DND-41 (cell line): Measurements from ENCODE around the gene RCBTB2.
A peak's percentile ranks its signal among the peaks of the same experiment; 100 is the strongest.

ENCODE experiments used
- ATAC-seq: fragments of 200-7000 bp; cut with Tn5 transposase; 3 replicates; pipeline ENCODE4 v1.9.1; 2021; ENCODE audit warnings: low read depth; ENCODE audit not compliant: insufficient read depth
- DNase-seq: peaks from one replicate; pipeline ENCODE4 v3.0.0-alpha.2; 2020
- H2AFZ ChIP-seq: 2 replicates; pipeline ENCODE4 v1.6.0; 2012; ENCODE audit warnings: low read depth, low read length
- H3K27ac ChIP-seq: 2 replicates; pipeline ENCODE4 v1.5.1; 2012; ENCODE audit warnings: low read length, inconsistent platforms
- H3K27me3 ChIP-seq: fragments of 200-600 bp; sonication (generic); 2 replicates; pipeline ENCODE4 v1.6.0; 2012; ENCODE audit warnings: low read length, mild to moderate bottlenecking, inconsistent platforms; ENCODE audit not compliant: insufficient read depth, poor library complexity
- H3K36me3 ChIP-seq: 2 replicates; pipeline ENCODE4 v1.5.1; 2012; ENCODE audit warnings: low read length, inconsistent platforms; ENCODE audit not compliant: insufficient read depth
- H3K4me1 ChIP-seq: 2 replicates; pipeline ENCODE4 v1.5.1; 2012; ENCODE audit warnings: mild to moderate bottlenecking, low read length; ENCODE audit not compliant: insufficient read depth
- H3K4me2 ChIP-seq: 2 replicates; pipeline ENCODE4 v1.6.0; 2012; ENCODE audit warnings: mild to moderate bottlenecking, moderate library complexity, low read length, inconsistent platforms; ENCODE audit not compliant: insufficient read depth
- H3K4me3 ChIP-seq, 2 experiments: fragments of 200-600 bp in 1 of 2; shearing (Covaris generic) in 1 of 2; 2 replicates each; pipeline ENCODE4 v1.5.1; 2012 to 2016; ENCODE audit warnings: inconsistent platforms in 2 of 2, low read length in 2 of 2, mild to moderate bottlenecking in 2 of 2, low read depth in 1 of 2, moderate library complexity in 1 of 2
- H3K79me2 ChIP-seq: 2 replicates; pipeline ENCODE4 v1.6.0; 2012; ENCODE audit warnings: low read length, inconsistent platforms; ENCODE audit not compliant: insufficient read depth
- H3K9ac ChIP-seq: 2 replicates; pipeline ENCODE4 v1.6.0; 2012; ENCODE audit warnings: low read depth, mild to moderate bottlenecking, inconsistent platforms, low read length, moderate library complexity
- H3K9me3 ChIP-seq: 2 replicates; pipeline ENCODE4 v1.5.1; 2012; ENCODE audit warnings: low read length, moderate library complexity, mild to moderate bottlenecking, inconsistent platforms; ENCODE audit not compliant: insufficient read depth, severe bottlenecking
- H4K20me1 ChIP-seq: 2 replicates; pipeline ENCODE4 v1.6.0; 2012; ENCODE audit warnings: low read length; ENCODE audit not compliant: insufficient read depth
- CTCF ChIP-seq: IDR thresholded peaks from 2 replicates; pipeline ENCODE4 v1.5.1; 2012; ENCODE audit warnings: borderline replicate concordance, low read length, moderate library complexity, mild to moderate bottlenecking; ENCODE audit not compliant: poor library complexity, severe bottlenecking; ENCODE audit errors: extremely low read depth
- EZH2 ChIP-seq: IDR thresholded peaks from 3 replicates; pipeline ENCODE4 v1.6.1; 2012; ENCODE audit warnings: borderline replicate concordance, low read depth, mild to moderate bottlenecking, moderate library complexity, low read length, inconsistent platforms; ENCODE audit not compliant: severe bottlenecking

RCBTB2 gene

GRCh38 chr13:48496271-48497161, 36.4 kb downstream of the RCBTB2 start:
- TF ChIP-seq CTCF, result no peak
- no peak for TF ChIP-seq EZH2
- DNase-seq, result peak; percentile 83
- peak overlapping the region; percentile 71 for H3K27ac ChIP-seq
- H3K9me3 ChIP-seq, result no peaks in the 10 kb centered on the region
- no peaks in the 10 kb centered on the region for H3K27me3 ChIP-seq
- no peaks in the 10 kb centered on the region for H4K20me1 ChIP-seq
- peak overlapping the region in 1 of 2 experiments; percentile 47; a peak in 2 of 4 replicates for H3K4me3 ChIP-seq
- H3K4me2 ChIP-seq, result peak overlapping the region; percentile 71
- H3K79me2 ChIP-seq, result peaks cover 20% of the 10 kb centered on the region
- H3K9ac ChIP-seq, result peak overlapping the region; percentile 65
- H2AFZ ChIP-seq, result peak overlapping the region; percentile 61
- no peaks in the 10 kb centered on the region for H3K36me3 ChIP-seq
- peak; percentile 63 for ATAC-seq
- peaks cover 80% of the 10 kb centered on the region for H3K4me1 ChIP-seq

GRCh38 chr13:48494874-48495273, 38.0 kb downstream of the RCBTB2 start:
- no peak for TF ChIP-seq CTCF
- TF ChIP-seq EZH2, result no peak
- peak overlapping the region; percentile 65; the same call in 1 of the 2 replicates for H3K9ac ChIP-seq
- no peak for ATAC-seq
- H3K36me3 ChIP-seq, result peaks cover 6% of the 10 kb centered on the region
- H3K4me1 ChIP-seq, result peaks cover 92% of the 10 kb centered on the region
- H3K9me3 ChIP-seq, result no peaks in the 10 kb centered on the region
- peak overlapping the region; percentile 88 for H3K27ac ChIP-seq
- H3K4me2 ChIP-seq, result peak overlapping the region; percentile 71
- no peak overlapping the region for H2AFZ ChIP-seq
- no peaks in the 10 kb centered on the region for H4K20me1 ChIP-seq
- no peak overlapping the region for H3K4me3 ChIP-seq
- H3K79me2 ChIP-seq, result peaks cover 36% of the 10 kb centered on the region
- H3K27me3 ChIP-seq, result no peaks in the 10 kb centered on the region
- DNase-seq, result no peak

- peaks cover 97% of the 10 kb centered on the region for H3K4me1 ChIP-seq
- ATAC-seq (no peak), DNase-seq (no peak)
- H3K4me2 ChIP-seq, result peak overlapping the region; percentile 71
- H3K27me3 ChIP-seq, result no peaks in the 10 kb centered on the region
- H3K4me3 ChIP-seq, result peak overlapping the region in 1 of 2 experiments; percentile 59; a peak in 2 of 4 replicates
- no peak overlapping the region for H2AFZ ChIP-seq
- H3K79me2 ChIP-seq, result peaks cover 46% of the 10 kb centered on the region
- peaks cover 16% of the 10 kb centered on the region for H3K36me3 ChIP-seq
- no peak for TF ChIP-seq EZH2
- H3K9me3 ChIP-seq, result no peaks in the 10 kb centered on the region
- no peaks in the 10 kb centered on the region for H4K20me1 ChIP-seq
- peak overlapping the region; percentile 65 for H3K9ac ChIP-seq
- peak overlapping the region; percentile 88 for H3K27ac ChIP-seq
Measured at GRCh38 chr13:48493851-48494250, 39.0 kb downstream of the RCBTB2 start.
